ENCODE data around the gene KCNQ1OT1. TPM values are rescaled to one million over a fixed set of nuclear protein-coding genes. Genes with fewer than 3 reads are reported as not detected.

Gene KCNQ1OT1
- polyA plus RNA-seq, 1 of the 3 experiments (the other 2 are of a cell fraction) = 0.03 TPM

DNA sequence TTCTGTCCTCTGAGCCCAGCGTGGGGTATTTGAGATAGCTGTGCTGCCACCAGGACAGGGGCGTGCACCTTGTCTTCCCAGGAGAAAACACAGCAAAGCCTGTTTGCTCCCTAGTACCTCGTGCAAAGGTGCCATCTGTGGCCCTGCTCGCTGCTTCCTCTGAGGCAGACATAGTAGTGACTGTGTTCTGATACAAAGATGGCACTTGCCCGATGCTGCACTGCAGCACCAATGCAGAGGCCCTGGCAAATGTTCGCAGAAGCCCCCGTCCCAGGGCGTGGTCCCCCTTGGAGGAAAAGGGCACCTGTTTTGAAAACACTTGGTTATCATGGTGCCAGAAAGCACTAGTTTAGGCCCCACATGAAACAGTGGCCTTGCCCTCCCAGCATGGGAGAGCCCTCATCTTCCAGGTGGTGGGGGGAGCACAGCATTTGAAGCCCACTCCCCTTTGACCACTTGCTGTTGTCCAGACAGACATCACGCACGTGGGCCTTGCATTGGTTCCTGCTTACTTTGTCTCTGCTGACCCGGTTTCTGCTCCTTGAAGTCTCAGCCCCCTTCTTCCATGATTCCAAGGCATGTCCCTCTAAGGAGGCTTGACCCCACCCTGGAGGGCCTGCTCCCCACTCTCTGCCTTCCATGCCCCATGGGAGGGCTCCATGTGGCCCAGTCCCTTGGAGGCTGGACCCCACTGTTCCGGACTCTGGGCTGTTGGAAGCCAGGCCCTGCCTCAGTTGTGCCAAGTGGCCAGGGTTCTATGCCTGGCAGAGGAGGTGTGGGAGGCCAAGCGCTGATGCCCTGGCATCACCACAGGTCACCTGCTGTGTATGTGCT lies 109.4 kb downstream of the KCNQ1OT1 start:
- Histone ChIP-seq H4K20me1 (ENCODE audit: insufficient read depth) (no peaks in the 10 kb centered on the region), H3K9me3 (no peaks in the 10 kb centered on the region), H3K4me2 (no peak overlapping the region), H2AFZ (ENCODE audit: low read depth) (no peak overlapping the region), H3K36me3 (replicated peaks in 1 of 2; ENCODE audit: control insufficient read depth in 1 of 2, insufficient read depth in 2 of 2, low read length in 1 of 2) (no peaks in the 10 kb centered on the region), H3K4me1 (ENCODE audit: control insufficient read depth in 1 of 2, insufficient read depth in 2 of 2, low read depth in 1 of 2, low read length in 1 of 2) (peaks cover 0 to 22% of the 10 kb centered on the region in 2 experiments; a peak in 1 of 4 replicates), H3K27ac (ENCODE audit: low read depth in 2 of 2, low read length in 1 of 2) (no peak overlapping the region), H3K9me2 (no peaks in the 10 kb centered on the region), H3K4me3 (ENCODE audit: low read depth in 2 of 2, low read length in 1 of 2) (no peak overlapping the region), H3K9ac (no peak overlapping the region), H3F3A (replicated peaks; ENCODE audit: insufficient read depth) (no peaks in the 10 kb centered on the region), H3K79me2 (ENCODE audit: insufficient read depth) (no peaks in the 10 kb centered on the region), H3K27me3 (ENCODE audit: insufficient read depth) (no peaks in the 10 kb centered on the region)
- TF ChIP-seq MEF2A (IDR thresholded peaks at IDR 0.05; ENCODE audit: borderline replicate concordance, low read depth) (no peak), SMC3 (IDR thresholded peaks at IDR 0.05; ENCODE audit: low read depth, low read length) (no peak), FOXM1 (IDR thresholded peaks at IDR 0.05; ENCODE audit: low read depth) (no peak), TAF1 (IDR thresholded peaks at IDR 0.05; ENCODE audit: borderline replicate concordance, low read depth, low read length) (no peak), FOSL2 (IDR thresholded peaks at IDR 0.05; ENCODE audit: borderline replicate concordance, low read depth) (no peak), EZH2phosphoT487 (IDR thresholded peaks at IDR 0.05; ENCODE audit: borderline replicate concordance, low read depth) (no peak), TEAD4 (IDR thresholded peaks at IDR 0.05; ENCODE audit: borderline replicate concordance, insufficient read depth) (no peak), FOXJ3 (CRISPR knock-in tag; IDR thresholded peaks at IDR 0.05) (no peak), NFIC (IDR thresholded peaks at IDR 0.05; ENCODE audit: borderline replicate concordance) (no peak)
- TF ChIP-seq, protein P1, sequence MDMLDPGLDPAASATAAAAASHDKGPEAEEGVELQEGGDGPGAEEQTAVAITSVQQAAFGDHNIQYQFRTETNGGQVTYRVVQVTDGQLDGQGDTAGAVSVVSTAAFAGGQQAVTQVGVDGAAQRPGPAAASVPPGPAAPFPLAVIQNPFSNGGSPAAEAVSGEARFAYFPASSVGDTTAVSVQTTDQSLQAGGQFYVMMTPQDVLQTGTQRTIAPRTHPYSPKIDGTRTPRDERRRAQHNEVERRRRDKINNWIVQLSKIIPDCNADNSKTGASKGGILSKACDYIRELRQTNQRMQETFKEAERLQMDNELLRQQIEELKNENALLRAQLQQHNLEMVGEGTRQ (IDR thresholded peaks at IDR 0.05; ENCODE audit: borderline replicate concordance, low read depth, low read length) = no peak
- TF ChIP-seq, protein P2, sequence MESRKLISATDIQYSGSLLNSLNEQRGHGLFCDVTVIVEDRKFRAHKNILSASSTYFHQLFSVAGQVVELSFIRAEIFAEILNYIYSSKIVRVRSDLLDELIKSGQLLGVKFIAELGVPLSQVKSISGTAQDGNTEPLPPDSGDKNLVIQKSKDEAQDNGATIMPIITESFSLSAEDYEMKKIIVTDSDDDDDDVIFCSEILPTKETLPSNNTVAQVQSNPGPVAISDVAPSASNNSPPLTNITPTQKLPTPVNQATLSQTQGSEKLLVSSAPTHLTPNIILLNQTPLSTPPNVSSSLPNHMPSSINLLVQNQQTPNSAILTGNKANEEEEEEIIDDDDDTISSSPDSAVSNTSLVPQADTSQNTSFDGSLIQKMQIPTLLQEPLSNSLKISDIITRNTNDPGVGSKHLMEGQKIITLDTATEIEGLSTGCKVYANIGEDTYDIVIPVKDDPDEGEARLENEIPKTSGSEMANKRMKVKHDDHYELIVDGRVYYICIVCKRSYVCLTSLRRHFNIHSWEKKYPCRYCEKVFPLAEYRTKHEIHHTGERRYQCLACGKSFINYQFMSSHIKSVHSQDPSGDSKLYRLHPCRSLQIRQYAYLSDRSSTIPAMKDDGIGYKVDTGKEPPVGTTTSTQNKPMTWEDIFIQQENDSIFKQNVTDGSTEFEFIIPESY (IDR thresholded peaks at IDR 0.05; ENCODE audit: borderline replicate concordance, low read depth) = no peak
- ChIA-PET CTCF (no interaction called here), POLR2A (no interaction called here)
- peak; percentile 12 for DNase-seq
- WGBS (ENCODE audit: low lambda C conversion rate) = 35% methylated on average over 8 of the region's 13 CpGs

DNA sequence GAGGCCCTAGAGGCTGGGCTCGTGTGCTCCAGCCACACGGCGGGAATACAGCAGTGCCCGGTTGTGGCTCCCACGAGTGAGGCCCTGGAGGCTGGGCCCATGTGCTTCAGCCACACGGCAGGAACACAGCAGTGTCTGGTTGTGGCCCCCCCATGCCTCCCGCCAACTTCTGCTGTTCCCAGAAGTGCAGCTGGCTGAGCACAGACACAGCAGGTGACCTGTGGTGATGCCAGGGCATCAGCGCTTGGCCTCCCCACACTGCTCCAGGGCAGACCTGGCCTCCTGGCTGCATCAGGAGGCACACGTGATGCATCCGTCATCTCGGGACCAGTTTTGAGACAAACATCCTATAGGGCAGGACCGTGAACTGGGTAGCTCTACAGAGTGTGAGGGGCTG lies 110.3 kb downstream of the KCNQ1OT1 start:
- CTCF ChIA-PET = interaction anchor here (1.1 to 1.5 kb wide), 2 partner anchors 27 to 295 kb away, joined by 3 read pairs; partner anchors contain the start of gene CDKN1C
- WGBS (ENCODE audit: low lambda C conversion rate) = 63% methylated on average over 10 of the region's 12 CpGs
- Histone ChIP-seq H3K9me2 (no peaks in the 10 kb centered on the region), H3K27me3 (ENCODE audit: insufficient read depth) (no peaks in the 10 kb centered on the region), H3K4me2 (no peak overlapping the region), H3K4me1 (ENCODE audit: control insufficient read depth in 1 of 2, insufficient read depth in 2 of 2, low read depth in 1 of 2, low read length in 1 of 2) (peaks cover 0 to 22% of the 10 kb centered on the region in 2 experiments; a peak in 1 of 4 replicates), H3F3A (replicated peaks; ENCODE audit: insufficient read depth) (no peaks in the 10 kb centered on the region), H4K20me1 (ENCODE audit: insufficient read depth) (no peaks in the 10 kb centered on the region), H2AFZ (ENCODE audit: low read depth) (no peak overlapping the region), H3K36me3 (replicated peaks in 1 of 2; ENCODE audit: control insufficient read depth in 1 of 2, insufficient read depth in 2 of 2, low read length in 1 of 2) (no peaks in the 10 kb centered on the region), H3K9me3 (no peaks in the 10 kb centered on the region), H3K4me3 (ENCODE audit: low read depth in 2 of 2, low read length in 1 of 2) (no peak overlapping the region), H3K27ac (ENCODE audit: low read depth in 2 of 2, low read length in 1 of 2) (no peak overlapping the region; a peak in 1 of 4 replicates), H3K9ac (no peak overlapping the region), H3K79me2 (ENCODE audit: insufficient read depth) (no peaks in the 10 kb centered on the region)
- peak; percentile 43 for DNase-seq
- POLR2A ChIA-PET = no interaction called here
- TF ChIP-seq, protein P3, sequence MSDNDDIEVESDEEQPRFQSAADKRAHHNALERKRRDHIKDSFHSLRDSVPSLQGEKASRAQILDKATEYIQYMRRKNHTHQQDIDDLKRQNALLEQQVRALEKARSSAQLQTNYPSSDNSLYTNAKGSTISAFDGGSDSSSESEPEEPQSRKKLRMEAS (IDR thresholded peaks at IDR 0.05; ENCODE audit: low read depth) = no peak
- TF ChIP-seq SMC3 (IDR thresholded peaks at IDR 0.05; ENCODE audit: low read depth, low read length) = no peak

Data from SK-N-SH (cell line).